NCI-H2227 (cell line): ENCODE measurements around the gene ETS1.

ENCODE experiments used
- DNase-seq: peaks from one replicate; lab custom pipeline; 2025; ENCODE audit not compliant: unreplicated experiment; lab: John Stamatoyannopoulos, UW

Gene ETS1, protein sequence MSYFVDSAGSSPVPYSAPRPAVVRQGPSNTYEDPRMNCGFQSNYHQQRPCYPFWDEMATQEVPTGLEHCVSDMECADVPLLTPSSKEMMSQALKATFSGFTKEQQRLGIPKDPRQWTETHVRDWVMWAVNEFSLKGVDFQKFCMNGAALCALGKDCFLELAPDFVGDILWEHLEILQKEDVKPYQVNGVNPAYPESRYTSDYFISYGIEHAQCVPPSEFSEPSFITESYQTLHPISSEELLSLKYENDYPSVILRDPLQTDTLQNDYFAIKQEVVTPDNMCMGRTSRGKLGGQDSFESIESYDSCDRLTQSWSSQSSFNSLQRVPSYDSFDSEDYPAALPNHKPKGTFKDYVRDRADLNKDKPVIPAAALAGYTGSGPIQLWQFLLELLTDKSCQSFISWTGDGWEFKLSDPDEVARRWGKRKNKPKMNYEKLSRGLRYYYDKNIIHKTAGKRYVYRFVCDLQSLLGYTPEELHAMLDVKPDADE

DNA sequence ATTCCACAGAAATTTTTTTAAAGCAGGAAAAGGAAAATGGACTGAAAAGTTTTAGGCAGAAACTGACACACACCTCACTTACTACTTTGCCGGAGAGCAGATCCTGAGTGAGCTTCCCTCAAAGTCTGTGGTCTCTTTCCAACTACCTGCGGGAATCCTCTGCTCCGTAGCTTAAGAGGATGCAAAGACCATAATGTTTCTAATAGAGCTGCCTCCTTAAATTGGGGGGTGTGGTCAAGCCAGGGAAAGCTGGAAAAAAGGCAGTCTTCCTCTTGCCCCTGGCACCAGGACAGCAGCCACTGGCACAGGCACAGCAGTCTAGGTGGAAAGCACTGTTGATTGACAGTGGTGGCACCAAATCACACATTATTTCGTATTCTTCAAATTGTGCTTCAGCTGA is at the start of gene ETS1:
ETS1 (minus strand) TSS at position 144 of the 400 bp plus-strand sequence. CDS start 14,428 bp downstream, outside the sequence.
- no peak for DNase-seq

DNA sequence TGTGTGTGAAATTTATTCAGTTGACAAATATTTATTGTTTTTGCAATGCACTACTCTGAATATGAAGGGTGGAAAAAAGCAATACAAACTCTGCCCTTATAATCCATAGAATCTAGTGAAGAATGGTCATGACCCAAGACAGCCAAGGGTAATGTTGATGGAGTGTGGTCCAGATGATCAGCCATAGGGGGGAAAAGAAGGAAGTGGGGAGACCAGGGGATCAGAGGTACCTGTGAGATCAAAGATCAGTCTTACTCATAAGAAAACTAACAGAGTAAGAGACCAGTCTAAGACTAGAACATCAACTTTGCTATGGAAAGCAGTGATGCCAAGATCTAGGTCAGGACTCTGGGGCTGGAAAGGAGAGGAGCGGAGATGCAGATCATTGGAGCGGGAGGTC is 47.0 kb upstream of the ETS1 start:
- DNase-seq = no peak

DNA sequence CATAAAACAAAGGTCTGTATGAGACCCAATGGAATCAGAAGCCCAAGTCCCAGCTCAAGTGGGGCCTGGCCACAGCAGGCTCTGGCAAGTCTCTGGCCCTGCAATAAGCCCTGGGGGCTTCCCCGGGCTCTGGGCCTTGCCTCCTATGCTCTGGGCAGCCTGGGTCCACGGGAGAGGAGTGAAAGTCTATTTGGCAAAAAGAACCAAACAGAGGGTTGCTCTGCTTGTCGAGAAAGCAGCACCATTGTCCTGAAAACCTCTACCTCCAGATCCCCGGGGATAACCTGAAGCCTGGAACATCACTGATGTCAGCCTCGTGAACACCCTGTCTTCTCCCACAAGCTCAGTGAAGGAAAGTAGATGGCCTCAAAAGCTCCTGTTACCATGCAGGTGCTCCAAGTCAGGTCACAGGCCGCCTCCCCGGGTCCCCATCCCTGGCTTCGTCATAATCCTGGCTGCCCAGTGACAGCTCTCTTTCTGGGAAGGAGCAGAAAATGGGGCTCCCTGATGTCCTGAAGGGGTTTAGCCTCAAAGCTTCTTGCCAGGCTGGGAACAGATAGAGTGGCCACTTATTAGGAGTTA is 46.1 kb upstream of the ETS1 start:
- DNase-seq = no peak

DNA sequence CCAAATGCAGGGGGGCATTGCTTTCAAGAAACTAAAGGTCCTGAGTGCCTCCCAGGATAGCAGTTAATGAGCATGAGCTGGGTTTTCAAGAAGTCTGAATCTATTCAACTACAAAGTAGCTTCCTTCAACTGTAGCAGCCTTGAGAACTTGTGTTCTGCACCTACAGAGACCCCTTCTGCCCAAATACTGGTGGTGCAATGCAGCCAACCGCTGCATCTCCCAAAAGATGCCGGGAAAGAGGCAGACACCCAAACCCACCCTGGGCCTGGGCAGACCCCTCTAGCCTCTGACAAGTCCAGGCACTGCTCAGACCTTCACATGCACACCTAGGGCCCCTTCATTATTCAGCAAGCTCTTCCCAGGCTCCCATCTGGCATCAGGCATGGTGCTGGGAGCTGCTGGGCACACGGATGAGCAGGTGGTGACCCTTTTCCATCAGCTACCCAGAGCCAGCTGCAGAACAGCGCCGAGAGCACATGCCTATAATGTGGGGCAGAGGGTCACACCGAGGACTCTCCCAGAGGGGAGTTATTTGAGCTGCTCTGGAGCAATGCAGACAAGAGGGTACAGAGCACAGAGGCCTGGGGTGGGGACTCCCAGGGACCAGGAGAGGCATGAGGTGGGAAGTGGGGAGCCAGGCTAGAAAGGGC is 44.9 kb upstream of the ETS1 start:
- no peak for DNase-seq

DNA sequence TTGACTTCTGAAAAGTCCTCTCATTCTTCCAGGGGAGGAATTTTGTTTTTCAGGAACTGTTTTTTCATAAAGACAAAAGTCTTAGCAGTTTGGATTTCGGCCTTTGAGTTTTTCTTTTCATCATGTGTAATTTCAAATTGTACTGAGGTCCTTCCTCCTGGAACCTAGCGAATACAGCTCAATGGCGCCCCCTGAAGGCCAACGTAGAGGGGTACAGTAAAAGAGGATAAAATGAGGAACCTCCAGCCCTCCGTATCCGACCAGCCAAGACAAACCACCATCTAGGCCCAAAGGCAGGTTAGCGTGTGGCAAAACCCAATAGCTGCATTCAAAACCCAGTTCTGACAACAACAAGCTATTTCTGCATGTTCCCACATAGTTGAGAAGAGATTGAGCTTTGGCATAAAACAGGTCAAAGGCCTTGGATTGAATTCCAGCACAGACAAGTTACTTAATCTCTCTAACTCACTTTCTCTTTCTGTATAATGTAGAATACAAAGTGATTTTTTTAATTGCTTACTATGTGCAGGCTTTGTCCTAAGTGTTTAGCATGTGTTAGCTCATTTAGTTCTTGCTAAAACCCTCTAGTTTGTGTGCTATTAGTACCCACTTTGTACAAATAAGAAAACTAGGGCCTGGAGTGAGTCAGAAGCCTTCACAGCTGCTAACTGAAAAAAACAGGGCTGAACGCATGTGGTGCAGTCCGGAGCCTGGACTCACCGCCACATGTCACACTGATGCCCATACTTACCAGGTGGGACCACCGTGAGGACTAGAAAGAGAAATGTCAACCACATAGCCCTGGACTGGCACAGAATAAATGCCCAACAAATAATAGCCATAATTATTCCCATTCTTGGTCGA is 43.2 kb upstream of the ETS1 start:
- DNase-seq = no peak

DNA sequence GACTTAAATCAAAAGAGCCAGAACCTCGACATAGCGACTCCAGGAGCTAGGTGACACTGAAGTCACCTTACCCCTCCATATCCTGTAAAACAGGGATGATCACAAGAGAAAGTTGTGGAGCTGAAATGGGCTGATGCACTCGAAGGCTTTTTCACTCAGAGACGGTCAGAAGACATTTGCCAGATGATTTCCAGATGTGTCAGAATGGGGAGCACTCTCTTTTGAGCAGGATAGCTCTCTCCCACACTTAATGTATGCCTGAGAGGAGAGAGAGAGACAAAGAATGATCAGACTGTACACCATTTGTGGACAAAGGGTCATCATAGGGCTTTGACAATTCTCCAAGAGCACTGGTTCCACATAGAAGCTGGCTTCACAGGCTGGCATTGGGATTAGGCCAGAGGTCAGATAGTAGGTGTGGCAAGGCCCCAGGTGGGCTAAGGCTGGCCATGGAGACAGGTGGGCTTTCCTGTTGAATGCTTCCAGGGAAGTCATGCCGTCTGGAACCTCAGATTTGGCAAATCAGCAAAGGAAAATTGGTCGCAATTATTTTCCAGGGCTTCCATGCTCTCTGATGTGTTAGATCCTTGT is 42.3 kb upstream of the ETS1 start:
- DNase-seq = no peak

DNA sequence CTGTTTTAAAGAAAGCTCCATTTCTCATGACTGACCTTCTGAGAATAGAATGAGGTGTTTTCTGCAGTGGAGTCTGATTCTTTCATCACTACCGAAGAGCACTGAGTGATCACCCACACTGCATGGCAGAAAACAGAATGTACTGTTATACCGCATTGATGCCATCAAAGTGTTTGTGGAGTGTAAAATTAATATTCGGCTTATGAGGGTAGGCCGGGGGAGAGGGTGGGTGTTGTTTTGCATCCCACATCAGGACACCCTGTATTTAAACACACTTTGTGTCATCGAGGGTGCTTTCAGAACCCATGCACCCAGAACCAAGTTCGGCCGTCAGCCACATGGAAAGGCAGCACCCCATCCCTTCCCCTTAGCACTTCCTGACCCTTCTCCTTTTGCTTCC is 41.3 kb upstream of the ETS1 start:
- DNase-seq = no peak

DNA sequence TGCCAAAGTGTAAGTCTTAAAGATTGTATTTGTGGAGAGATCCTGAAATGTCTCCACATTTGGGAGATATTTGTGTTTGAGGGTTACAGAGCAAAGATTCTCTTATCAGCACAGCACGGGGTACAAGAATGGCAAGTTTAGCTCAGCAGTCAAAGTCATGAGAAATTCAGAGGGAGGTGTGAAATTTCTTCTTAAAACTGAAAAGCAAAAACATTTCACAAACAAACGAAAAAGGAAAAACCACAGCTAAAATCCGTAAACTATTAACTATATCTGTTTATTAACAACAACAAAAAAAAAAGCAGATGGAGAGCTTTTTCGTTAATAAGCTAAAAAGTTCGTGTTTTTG is 40.9 kb upstream of the ETS1 start:
- no peak for DNase-seq

DNA sequence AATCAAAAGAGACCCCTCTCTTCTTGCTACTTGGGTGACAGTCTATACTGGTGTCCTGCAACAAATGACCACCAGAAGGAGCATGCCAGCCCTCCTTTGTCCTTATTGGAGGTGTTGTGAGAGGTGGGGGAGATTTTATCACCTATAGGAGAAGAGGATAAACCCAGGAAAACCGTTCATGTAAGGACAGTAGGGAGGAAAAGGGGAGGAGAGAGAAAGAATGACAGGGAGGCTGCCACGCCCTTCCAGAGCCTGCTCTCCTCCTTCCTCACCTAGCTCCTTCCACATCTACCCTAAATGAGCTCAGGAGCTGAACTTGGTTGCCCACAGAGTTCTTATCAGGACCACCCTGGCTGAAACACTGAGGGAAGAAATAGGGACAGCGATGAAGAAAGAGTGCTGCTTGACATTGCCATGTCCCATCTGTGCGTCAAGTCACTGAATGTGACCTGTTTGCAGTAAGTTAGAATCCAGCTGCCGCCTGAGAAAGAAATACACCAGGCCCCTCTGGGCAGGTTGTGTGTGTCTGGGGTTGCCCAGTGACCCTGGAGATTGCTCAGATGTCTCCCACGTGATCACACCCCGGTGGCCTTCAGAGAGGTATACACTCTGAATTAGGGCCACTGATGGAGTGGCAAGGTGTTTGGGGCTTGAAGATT is 40.4 kb upstream of the ETS1 start:
- no peak for DNase-seq

DNA sequence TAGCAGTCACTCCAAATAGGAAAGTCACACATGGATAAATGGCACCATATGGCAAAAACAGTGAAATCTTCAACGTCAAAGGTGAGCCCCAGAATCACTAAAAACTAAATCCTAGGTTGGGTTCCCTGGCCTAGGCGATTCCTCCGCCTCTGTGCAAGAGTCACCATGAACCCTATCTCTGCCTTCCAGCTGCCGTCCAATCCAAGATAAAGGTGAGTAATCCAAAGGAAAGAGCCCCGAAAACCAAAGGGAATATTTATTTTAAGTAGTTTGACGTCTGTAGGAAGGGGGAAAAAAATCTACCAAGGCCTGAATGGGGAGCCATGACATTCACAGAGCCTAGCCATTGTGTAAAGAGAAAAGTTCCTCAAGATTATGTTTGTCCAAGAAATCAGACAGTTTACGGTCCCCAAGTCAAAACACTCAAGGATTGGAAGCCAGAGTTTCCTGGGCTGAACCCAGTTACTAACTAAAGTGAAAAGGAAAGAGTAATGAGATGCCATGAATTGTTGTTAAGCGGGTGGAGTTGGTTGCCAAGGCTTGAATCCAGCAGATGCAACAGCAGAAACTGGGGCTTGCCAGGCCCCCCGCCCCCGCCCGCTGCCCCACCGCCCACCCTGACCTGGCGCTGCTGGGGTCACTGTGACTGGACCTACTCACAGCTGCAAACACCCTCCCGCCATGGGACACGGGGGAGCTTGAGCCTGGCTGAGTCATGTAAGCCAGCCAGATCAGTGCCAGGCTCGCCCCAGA is 39.7 kb upstream of the ETS1 start:
- DNase-seq = no peak

DNA sequence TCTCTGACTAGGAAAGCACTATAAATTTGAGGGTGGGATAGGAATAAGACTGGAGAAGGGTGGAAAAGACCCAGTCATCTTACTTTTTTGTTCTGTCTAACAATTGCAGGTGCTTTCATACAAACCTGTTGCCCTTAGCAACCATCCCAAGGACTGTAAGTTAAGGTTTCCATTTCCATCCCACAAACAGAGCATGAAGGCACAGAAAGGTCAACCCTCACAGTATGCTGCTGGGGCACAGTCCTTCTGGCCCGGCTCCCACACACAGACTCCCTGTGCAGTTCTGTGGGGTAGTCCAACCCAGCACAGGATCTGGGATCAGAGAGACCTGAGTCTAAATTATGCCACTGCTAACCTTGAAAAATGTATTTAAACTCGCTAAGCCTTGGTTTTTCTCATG is 38.4 kb upstream of the ETS1 start:
- no peak for DNase-seq

DNA sequence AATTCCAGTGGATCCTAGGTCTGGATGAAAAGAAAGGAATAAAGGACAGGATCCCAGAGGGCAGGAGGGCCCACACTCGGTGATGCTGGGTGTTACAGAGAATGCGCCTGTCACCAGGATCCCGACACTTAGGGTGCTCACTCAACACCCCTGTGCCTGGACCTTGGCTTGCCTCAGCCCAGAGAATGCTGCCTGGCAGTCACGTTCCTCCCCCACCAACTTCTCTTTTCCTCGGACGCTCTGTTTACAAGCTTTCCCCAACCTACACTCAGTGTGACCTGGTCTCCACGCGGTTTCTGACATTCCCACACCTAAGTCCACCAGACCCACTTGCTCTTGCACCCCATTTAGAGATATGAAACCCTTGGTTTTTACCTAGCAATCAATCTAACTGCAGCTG is 38.0 kb upstream of the ETS1 start:
- no peak for DNase-seq

DNA sequence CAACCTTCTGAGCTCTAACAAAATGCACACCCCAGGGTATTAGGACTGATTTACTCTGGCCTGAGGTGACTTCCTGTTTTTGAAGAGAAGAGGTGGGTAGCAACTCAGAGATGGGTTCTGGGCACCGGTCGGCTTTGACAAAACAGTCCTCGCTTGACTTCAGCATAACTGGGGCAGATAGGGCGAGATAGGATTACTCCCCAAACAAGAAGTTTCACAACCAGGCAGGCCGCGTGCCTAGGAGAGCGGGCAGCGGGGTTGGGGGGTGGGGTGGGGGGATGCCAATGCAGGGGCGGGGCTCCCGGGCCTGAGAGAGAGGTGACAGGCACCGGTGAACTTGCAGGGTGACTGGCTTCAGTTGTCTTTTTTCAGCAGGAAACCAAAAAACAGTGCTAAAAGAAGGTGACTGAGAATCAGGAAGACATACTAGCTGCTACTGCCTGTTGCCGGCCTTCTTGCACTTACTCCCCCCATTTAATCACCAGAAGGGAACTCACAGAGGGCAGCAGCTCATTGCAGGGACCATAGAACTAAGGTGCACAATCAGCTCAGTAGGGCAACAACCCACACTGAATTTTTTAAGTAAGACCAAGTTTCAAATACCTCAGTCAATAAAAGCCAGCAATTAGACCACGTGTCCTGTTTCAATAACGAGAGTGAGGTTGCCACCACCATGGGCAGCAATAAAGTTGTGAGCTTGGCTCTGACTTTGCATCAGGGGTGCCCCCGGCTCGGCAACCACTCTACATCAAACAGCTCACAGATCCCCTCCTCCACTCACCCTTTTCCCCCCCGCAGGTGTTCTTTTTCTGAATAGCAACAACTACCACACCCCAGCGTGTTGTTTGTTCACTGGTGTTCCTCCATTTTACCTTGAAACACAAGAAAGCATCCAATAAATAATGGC is 37.2 kb upstream of the ETS1 start:
- no peak for DNase-seq

DNA sequence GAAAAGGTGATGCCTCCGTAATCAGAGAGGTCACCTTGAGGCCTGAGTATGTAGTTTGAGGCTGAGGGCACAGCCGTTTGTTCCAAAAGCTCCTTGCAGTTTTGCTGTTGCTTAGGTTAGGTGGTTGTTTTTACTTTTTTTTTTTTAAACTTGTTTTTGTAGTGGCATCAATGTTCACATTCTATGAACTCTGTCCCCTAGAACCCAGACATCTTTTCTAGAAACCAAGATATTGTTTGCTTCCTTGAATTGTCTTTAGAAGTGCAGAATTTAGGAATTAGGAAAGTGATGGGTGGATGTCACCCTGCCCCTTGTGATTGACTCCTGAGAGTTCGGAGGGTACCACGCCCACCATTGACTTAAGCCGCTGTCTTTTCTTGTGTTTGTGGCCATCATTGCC is 35.7 kb upstream of the ETS1 start:
- no peak for DNase-seq

DNA sequence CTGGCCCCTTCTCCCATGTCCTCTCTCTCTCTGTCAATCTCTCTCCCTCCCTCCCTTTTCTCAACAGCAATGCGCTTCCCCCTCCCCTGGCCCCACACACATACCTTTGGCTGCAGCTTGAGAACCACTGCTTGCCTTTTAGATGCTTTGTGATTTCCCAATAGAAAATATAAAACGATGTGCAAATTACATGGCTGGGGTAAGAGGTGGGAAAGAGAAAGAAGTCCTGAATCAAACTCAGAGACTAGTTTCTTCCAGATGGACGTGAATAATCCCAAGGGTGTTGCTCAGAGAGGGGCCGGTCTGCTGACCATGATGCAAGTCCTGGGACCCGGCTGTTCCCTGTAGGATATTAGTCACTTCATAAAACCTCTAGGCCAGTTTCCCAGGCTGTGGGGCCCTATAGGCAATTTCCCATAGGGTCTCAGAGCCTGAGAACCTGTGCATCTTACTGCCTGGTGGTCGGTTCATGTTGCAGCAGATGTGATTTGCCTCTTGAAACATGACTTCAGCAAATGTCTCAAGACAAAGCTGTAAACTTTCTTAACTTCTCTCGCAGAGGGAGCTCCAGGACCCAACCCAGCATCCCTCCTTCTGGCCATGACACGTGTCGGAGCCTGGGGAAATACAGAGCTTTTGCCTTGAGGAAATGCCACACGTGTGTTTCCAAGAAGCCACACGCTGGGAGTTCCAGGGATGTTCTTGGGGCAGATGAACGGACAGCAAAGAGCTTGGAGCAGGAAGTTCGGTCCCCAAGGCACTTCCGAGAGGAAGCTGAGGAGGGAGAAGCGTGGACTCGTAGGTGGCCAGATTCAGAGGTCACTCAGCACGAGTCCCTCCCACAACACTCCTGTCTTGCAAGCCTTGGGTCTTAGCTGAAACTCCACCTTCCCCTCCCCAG is 34.5 kb upstream of the ETS1 start:
- no peak for DNase-seq

DNA sequence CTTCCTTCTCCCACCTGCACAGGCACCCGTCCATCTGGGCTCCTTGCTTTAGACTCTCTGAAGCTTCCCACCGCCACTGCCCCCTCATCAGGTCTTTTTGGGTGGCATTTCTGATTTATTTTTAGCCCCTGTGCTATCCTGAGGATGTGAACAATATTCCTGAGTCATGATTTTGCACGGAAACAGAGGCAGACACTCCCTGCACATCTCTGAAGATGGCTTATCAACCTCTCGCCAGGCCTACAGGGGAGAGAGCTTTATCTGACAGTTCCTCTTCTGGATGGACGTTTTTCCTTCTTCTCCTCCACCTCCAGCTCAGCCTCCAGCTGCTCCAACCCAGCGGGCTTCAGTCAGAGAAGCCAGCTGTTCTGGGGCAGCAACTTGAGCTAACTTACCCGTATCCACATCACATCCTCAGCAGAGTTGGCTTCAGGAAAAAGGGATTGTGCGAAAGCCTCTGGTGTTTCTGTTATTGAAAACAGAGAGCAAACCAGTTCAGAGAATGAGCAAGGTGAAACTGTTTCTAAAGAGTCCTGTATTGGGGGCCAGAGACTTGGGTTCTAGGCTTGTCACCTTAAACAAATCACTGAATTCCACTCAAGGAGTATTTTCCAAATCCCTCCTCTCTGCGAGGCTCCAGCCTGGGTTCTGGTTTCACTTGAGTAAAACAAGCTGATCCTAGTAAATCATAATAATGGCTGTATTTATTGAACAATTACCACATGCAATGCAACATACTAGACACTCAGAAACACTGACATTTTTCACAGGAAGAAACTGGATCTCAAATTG is 33.1 kb upstream of the ETS1 start:
- DNase-seq = no peak
